Muscle of leg (tissue), 16 donors: ENCODE results near the gene CYP2C18. TPM values are rescaled to one million over a fixed set of nuclear protein-coding genes. Genes with fewer than 3 reads are reported as not detected.
"Not testable (repeated sequence)": the region's sequence is repeated elsewhere in the genome, so short reads cannot be mapped to it uniquely, and the experiment has no call there.

ENCODE experiments used
- DNase-seq: peaks from one replicate; pipeline ENCODE4 v3.0.0; 2013
- H3K27ac ChIP-seq: one replicate; pipeline ENCODE4 v1.5.1; 2013; ENCODE audit warnings: mild to moderate bottlenecking, low read length, control low read depth
- H3K27me3 ChIP-seq: one replicate; pipeline ENCODE4 v1.6.1; 2013; ENCODE audit warnings: low read length; ENCODE audit not compliant: control insufficient read depth, insufficient read depth
- H3K36me3 ChIP-seq: one replicate; pipeline ENCODE4 v1.6.1; 2013; ENCODE audit warnings: low read length; ENCODE audit not compliant: control insufficient read depth, insufficient read depth
- H3K4me1 ChIP-seq: one replicate; pipeline ENCODE4 v1.6.1; 2013; ENCODE audit warnings: low read length; ENCODE audit not compliant: control insufficient read depth, insufficient read depth
- H3K4me3 ChIP-seq: one replicate; pipeline ENCODE4 v1.5.1; 2013; ENCODE audit warnings: low read length, control low read depth
- H3K9me3 ChIP-seq: replicated peaks from 2 replicates; pipeline ENCODE4 v1.6.1; 2013; ENCODE audit warnings: low read depth, low read length; ENCODE audit not compliant: control insufficient read depth
- WGBS: methylation state at CpG from one replicate; pipeline ENCODE4 v1.1.5; 2013; ENCODE audit warnings: missing lambda C conversion rate; ENCODE audit not compliant: insufficient coverage; 5-methylcytosine and 5-hydroxymethylcytosine counted together
- long read RNA-seq, 11 donors: transcript quantifications; one replicate each; lab custom pipeline, GENCODE V29; 2026
- polyA plus RNA-seq, 8 donors: library from polyadenylated mRNA; unstranded; fragments of 120-200 nt; gene quantifications; one replicate each; pipeline versions ENCODE4 v1.2.1 to v1.2.3, GENCODE V29; 2013; ENCODE audit warnings: inconsistent platforms in 1 of 8, low replicate concordance in 1 of 8; ENCODE audit not compliant: insufficient read length in 8 of 8, insufficient read depth in 1 of 8
- total RNA-seq: library from RNA; stranded (reverse); fragments of 120-200 nt; gene quantifications from one replicate; pipeline ENCODE4 v1.2.4, GENCODE V29; 2013

CYP2C18 gene
- total RNA-seq, result not detected
- 1 to 10 TPM in 1 of 8 donors, under 1 TPM in 2, not detected in 5; 0.10 to 4.0 (median 0.86) TPM for polyA plus RNA-seq
- long read RNA-seq, donor 1, result 0 reads
- long read RNA-seq, donor 2, result 0 reads
- long read RNA-seq, donor 3, result 0 reads
- long read RNA-seq, donor 4, result 0 reads
- long read RNA-seq, donor 5, result 0 reads
- long read RNA-seq, donor 6, result 0 reads
- long read RNA-seq, donor 7, result 0 reads
- long read RNA-seq, donor 8, result 0 reads
- long read RNA-seq, donor 9, result 0 reads
- long read RNA-seq, donor 10, result 0 reads
- long read RNA-seq, donor 11, result 0 reads

DNA sequence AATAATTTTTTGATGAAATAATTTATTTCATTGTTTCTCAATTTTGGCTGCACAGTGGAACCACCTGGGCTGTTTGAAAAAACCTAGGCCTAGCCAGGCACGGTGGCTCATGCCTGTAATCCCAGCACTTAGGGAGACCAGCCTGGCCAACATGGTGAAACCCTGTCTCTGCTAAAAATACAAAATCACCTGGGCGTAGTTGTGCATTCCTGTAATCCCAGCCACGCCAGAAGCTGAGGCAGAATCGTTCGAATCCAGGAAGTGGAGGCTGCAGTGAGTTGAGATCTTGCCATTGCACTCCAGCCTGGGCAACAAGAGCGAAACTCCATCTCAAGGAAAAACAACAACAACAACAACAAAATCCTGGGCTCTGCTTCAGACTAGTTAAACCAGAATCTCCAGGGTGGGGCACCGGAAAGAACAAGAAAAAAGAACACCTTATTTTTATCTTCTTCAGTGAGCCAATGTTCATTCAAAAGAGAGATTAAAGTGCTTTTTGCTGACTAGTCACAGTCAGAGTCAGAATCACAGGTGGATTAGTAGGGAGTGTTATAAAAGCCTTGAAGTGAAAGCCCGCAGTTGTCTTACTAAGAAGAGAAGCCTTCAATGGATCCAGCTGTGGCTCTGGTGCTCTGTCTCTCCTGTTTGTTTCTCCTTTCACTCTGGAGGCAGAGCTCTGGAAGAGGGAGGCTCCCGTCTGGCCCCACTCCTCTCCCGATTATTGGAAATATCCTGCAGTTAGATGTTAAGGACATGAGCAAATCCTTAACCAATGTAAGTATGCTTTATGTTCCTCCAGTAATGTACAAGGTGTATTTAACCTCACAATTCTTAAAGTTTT is at the start of gene CYP2C18:
TSS of gene CYP2C18 (plus strand) at position 516 of the 841 bp plus-strand sequence. CDS start at position 607, 91 bp downstream.
- WGBS, result 51% methylated on average over 5 of the region's 10 CpGs
- no peak for DNase-seq
- no peaks in the 10 kb centered on the region for H3K36me3 ChIP-seq
- no peak within 1 kb of the TSS for H3K27ac ChIP-seq
- H3K4me3 ChIP-seq, result no peak within 1 kb of the TSS
- H3K9me3 ChIP-seq, result no peaks in the 10 kb centered on the region
- no peaks in the 10 kb centered on the region for H3K27me3 ChIP-seq
- H3K4me1 ChIP-seq, result no peaks in the 10 kb centered on the region

DNA sequence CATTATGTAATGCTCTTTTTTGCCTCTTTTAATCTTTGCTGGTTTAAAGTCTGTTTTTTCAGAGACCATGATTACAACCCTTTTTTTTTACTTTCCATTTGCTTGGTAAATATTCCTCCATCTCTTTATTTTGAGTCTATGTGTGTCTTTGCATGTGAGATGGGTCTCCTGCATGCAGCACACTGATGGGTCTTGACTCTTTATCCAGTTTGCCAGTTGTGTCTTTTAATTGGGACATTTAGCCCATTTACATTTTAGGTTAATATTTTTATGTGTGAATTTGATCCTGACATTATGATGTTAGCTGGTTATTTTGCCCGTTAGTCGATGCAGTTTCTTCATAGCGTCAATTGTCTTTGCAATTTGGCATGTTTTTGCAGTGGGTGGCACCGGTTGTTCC is 45.4 kb upstream of the CYP2C18 start:
- H3K4me1 ChIP-seq, H3K4me3 ChIP-seq, H3K27ac ChIP-seq, H3K36me3 ChIP-seq, H3K27me3 ChIP-seq, DNase-seq, H3K9me3 ChIP-seq: not testable (repeated sequence)
- WGBS, result 96% methylated on average over 4 of the region's 4 CpGs

DNA sequence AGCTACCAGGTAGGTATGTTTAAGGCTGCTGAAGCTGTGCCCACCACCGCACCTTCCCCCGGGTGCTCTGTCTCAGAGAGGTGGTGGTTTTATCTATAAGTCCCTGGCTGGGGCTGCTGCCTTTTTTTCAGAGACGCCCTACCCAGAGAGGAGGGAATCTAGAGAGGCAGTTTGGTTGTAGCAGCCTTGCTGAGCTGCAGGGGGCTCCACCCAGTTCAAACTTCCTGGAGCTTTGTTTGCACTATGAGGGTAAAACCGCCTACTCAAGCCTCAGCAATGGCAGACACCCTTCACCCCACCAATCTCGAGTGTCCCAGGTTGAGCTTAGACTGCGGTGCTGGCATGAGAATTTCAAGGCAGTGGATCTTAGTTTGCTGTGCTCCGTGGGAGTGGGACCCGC is 43.6 kb upstream of the CYP2C18 start:
- peaks cover 5% of the 10 kb centered on the region for H3K9me3 ChIP-seq
- H3K36me3 ChIP-seq, result no peaks in the 10 kb centered on the region
- no peaks in the 10 kb centered on the region for H3K27me3 ChIP-seq
- H3K4me3 ChIP-seq, result no peak overlapping the region
- no peaks in the 10 kb centered on the region for H3K4me1 ChIP-seq
- H3K27ac ChIP-seq, result no peak overlapping the region
- no peak for DNase-seq
- 94% methylated on average over 6 of the region's 8 CpGs for WGBS

DNA sequence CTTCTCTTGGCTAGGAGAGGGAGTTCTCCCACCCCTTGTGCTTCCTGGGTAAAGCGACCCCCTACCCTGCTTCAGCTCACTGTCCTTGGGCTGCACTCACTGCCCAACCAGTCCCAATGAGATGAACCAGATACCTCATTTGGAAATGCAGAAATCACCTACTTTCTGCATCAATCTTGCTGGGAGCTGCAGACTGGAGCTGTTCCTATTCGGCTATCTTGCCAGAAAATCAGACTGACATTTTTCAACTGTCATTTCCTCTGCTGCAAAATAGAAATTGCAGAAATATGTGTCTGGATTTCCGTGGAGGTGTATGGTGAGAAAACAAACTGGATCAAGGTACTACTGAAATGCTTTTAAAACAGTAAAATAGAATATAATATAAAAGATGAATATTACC is 43.0 kb upstream of the CYP2C18 start:
- Histone ChIP-seq H3K27ac (no peak overlapping the region), H3K4me1 (no peaks in the 10 kb centered on the region), H3K4me3 (no peak overlapping the region), H3K36me3 (no peaks in the 10 kb centered on the region), H3K9me3 (peaks cover 5% of the 10 kb centered on the region), H3K27me3 (no peaks in the 10 kb centered on the region)
- no peak for DNase-seq
- WGBS, result 50% methylated on average over 1 of the region's 3 CpGs

DNA sequence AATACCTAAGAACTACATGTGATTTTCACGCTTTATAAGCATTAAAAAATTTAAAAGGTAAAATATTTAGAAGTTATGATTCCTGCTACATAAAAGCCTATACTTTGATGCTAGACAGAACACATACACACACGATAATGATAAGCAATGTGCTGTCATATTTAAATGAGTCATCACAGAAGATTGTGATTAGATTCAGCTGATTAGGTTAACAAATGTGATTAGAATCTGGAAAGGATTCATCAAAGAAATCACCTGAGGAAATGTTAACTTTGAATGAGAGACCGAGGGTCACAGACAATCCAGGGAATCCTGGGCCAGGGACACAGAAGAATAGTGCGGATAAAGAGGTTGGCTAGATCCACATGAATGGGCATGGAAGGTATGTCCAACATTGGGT is 42.0 kb upstream of the CYP2C18 start:
- Histone ChIP-seq H3K4me3 (no peak overlapping the region), H3K27ac (no peak overlapping the region), H3K4me1 (no peaks in the 10 kb centered on the region), H3K36me3 (no peaks in the 10 kb centered on the region), H3K27me3 (no peaks in the 10 kb centered on the region), H3K9me3 (peaks cover 5% of the 10 kb centered on the region)
- DNase-seq, result no peak
- WGBS, result 90% methylated on average over 2 of the region's 4 CpGs

DNA sequence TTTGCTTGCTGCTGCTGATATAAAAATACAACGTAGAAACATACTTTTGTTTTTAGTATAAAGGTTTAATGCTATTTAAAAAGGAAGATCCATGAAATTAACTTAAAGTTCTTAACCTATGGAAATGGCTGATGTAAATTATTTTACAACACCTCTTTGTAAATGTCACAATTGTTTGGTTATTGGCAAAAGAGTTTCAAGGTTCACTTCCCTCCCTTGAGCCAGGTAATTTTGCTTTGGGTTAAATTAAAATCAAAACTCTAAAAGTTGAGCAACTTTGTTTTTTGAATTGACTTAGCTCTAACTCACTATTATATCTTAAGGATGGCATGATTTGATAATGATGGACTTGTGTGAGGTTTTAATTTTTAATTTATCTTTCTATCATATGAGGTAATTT is 39.2 kb upstream of the CYP2C18 start:
- Histone ChIP-seq H3K27me3 (no peaks in the 10 kb centered on the region), H3K4me1 (no peaks in the 10 kb centered on the region), H3K36me3 (no peaks in the 10 kb centered on the region), H3K9me3 (peaks cover 2% of the 10 kb centered on the region), H3K4me3 (no peak overlapping the region), H3K27ac (no peak overlapping the region)
- DNase-seq, result no peak
- no CpG with 5 or more reads among the region's 1 CpG for WGBS

DNA sequence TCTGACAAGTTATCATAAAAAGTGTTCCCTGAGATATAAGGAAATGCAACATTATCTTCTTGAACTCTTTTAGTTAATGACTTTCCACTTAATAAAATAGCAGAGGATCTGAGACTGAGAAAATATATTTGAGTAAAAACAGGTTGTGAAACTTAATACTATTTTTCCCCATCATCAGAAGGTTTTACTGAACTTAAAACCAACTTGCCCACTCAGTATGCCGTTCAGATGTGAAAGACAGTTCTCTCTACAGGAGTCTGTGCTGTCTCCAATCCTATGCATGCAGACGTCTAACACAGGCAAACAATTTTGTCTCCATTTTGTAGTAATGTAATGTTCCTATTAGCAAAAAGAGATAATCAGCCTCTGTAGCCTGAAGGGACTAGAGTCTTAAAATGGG is 38.2 kb upstream of the CYP2C18 start:
- no peak for DNase-seq
- no peaks in the 10 kb centered on the region for H3K36me3 ChIP-seq
- H3K4me1 ChIP-seq, result no peaks in the 10 kb centered on the region
- no peak overlapping the region for H3K4me3 ChIP-seq
- no peak overlapping the region for H3K27ac ChIP-seq
- H3K27me3 ChIP-seq, result no peaks in the 10 kb centered on the region
- H3K9me3 ChIP-seq, result no peaks in the 10 kb centered on the region
- WGBS, result no CpG with 5 or more reads among the region's 2 CpGs

DNA sequence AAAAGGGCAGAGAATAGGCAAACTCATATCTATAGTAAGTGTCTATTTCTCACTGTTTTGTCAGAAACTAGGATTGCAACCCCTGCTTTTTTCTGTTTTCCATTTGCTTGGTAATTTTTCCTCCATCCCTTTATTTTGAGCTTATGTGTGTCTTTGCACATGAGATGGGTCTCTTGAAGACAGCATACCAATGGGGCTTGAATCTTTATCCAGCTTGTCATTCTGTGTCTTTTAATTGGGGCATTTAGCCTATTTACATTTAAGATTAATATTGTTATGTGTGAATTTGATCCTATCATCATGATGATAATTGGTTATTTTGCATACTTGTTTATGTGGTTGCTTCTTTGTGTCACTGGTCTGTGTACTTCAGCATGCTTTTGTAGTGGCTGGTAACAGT is 28.3 kb upstream of the CYP2C18 start:
- H3K9me3 ChIP-seq, DNase-seq, H3K36me3 ChIP-seq, H3K4me3 ChIP-seq, H3K27ac ChIP-seq, H3K4me1 ChIP-seq, H3K27me3 ChIP-seq: not testable (repeated sequence)

DNA sequence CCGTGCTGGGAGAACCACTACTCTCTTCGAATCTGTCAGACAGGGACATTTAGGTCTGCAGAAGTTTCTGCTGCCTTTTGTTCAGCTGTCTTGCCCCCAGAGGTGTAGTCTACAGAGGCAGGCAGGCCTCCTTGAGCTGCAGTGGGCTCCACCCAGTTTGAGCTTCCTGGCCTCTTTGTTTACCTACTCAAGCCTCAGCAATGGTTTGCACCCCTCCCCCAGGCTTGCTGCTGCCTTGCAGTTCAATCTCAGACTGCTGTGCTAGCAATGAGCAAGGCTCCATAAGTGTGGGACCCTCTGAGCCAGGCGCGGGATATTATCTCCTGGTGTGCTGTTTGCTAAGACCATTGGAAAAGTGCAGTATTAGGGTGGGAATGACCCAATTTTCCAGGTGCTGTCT is 20.5 kb upstream of the CYP2C18 start:
- H3K27me3 ChIP-seq, H3K36me3 ChIP-seq, H3K9me3 ChIP-seq, H3K27ac ChIP-seq, H3K4me3 ChIP-seq, H3K4me1 ChIP-seq, DNase-seq: not testable (repeated sequence)
- 84% methylated on average over 4 of the region's 4 CpGs for WGBS

DNA sequence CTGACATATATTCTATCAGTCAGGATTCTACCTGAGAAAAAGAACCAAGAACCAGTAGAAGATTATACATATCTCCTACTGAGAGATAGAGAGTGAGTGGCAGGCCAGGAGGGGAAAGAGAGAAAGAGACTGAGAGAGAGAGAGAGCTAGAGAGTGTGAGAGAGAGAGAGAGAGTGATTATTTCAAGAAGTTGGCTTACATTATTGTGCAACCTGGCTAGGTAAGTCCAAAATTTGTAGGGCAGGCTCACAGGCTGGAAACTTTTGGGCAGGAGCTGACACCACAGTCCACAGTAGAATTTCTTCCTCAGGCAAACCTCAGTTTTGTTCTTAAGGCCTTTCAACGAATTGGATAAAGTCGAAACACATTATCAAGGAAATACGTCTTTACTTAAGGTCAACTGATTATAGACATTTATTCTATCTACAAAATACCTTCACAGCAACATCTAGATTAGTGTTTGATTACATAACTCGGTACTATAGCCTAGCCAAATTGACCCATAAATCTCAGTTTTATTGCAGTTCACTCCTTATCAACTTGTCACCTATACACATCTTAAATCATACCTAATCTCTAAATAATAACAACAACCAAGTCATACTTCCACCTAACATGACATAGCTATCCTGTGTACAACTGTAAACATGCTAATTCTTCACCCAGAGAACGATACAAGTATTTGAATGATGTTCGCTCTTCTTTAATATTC is 17.0 kb upstream of the CYP2C18 start:
- H3K4me1 ChIP-seq, result no peaks in the 10 kb centered on the region
- H3K27ac ChIP-seq, result no peak overlapping the region
- no peak overlapping the region for H3K4me3 ChIP-seq
- no CpG with 5 or more reads among the region's 6 CpGs for WGBS
- H3K9me3 ChIP-seq, result no peaks in the 10 kb centered on the region
- no peak for DNase-seq
- no peaks in the 10 kb centered on the region for H3K27me3 ChIP-seq
- no peaks in the 10 kb centered on the region for H3K36me3 ChIP-seq
